Measurements from ENCODE around the gene CUX1.
"Not testable (repeated sequence)": the region's sequence is repeated elsewhere in the genome, so short reads cannot be mapped to it uniquely, and the experiment has no call there.

The CUX1 gene

DNA sequence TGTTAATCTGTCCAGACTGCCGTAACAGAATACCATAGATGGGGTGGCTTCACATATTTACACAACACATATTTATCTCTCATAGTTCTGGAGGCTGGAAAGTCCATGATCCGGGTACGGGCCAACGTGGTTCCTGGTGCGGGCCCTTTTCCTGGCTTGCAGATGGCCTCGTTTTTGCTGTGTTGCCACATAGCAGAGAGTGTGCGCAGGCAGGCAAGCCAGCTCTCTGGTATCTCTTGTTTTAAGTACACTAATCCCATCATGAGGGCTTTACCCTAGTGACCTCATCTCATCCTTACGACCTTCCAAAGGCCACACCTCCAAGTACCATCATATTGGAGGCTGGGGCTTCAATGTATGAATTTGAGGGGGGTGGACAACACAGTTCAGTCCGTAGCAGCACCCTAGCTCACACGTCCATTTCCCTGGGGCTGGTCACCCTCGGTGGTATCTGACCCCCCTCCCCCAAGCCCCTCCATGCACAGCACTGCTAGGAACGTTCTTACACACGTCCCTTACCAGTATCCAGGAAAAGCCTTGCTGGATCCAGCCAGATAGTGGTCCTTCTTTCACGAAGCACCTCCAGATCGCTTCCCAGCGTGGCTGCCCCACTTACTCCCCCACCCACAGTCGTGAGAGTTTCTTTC is 21.5 kb downstream of the CUX1 start:
- no peak for DNase-seq (ENCODE audit: low read depth in 1 of 2, low spot score in 1 of 2)
- in situ Hi-C loops (cut with HindIII; ENCODE audit: low pct_unique_long_range_greater_than_20kb, low sequenced_read_pairs) = no loop called here
- TF ChIP-seq JUND (IDR thresholded peaks at IDR 0.05; ENCODE audit: low read depth) = no peak

- DNase-seq (ENCODE audit: low read depth in 1 of 2, low spot score in 1 of 2) = no peak
- in situ Hi-C loops (cut with HindIII; ENCODE audit: low pct_unique_long_range_greater_than_20kb, low sequenced_read_pairs) = no loop called here
- no peak for TF ChIP-seq JUND (IDR thresholded peaks at IDR 0.05; ENCODE audit: low read depth)
Measured at GRCh38 chr7:101841328-101841727, 23.9 kb downstream of the CUX1 start.

DNA sequence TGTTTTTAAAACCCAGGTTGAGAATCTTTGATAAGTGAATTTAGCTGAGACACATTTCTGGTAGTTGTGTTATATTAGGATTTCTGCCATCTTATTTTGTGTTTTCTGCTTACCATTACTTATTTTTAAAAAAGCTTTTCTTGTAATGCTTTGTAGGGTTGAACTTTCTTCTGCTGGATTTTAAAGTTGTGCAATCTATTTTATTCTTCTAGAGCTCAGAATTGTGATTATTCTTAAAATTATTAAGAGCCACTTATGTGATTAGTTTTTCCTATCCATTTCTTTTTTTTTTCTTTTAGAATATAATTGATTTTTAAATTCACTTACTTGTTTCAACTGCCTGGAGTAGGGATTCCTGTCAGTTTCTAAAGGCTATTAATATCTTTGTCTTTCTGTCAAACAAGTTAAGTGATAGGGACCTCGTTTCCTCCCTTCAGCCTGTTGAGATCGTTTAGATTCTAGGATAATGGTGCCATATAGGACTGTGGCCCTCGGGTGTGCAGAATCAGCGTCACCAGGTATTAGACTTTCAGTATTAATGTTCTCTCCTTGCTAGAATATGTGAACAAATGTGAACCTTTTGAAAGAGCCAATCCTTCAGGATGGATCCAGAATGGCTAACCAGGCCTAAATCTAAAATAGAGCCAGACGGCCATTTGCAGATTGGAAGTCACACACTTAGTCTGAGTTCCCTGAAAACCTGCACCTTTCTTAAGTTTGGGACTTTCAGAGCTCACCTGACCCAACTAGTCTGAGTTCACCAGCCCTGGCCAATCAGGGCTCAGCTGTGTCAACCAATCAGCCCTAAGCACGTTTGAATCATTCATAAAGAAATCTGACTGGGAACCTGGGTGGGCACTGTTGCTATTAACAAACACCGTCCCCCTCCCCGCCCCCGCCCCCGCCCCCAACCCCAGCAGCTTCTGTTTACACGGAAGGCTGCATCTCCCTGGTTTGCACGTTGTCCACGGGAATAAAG is 26.2 kb downstream of the CUX1 start:
- DNase-seq (ENCODE audit: low read depth in 1 of 2, low spot score in 1 of 2) = no peak
- in situ Hi-C loops (cut with HindIII; ENCODE audit: low pct_unique_long_range_greater_than_20kb, low sequenced_read_pairs) = no loop called here
- no peak for TF ChIP-seq JUND (IDR thresholded peaks at IDR 0.05; ENCODE audit: low read depth)

- DNase-seq (ENCODE audit: low read depth in 1 of 2, low spot score in 1 of 2) = no peak
- no peak for TF ChIP-seq JUND (IDR thresholded peaks at IDR 0.05; ENCODE audit: low read depth)
- in situ Hi-C loops (cut with HindIII; ENCODE audit: low pct_unique_long_range_greater_than_20kb, low sequenced_read_pairs) = no loop called here
Measured at GRCh38 chr7:101845974-101846373, 28.5 kb downstream of the CUX1 start.

- in situ Hi-C loops (cut with HindIII; ENCODE audit: low pct_unique_long_range_greater_than_20kb, low sequenced_read_pairs) = no loop called here
- no peak for TF ChIP-seq JUND (IDR thresholded peaks at IDR 0.05; ENCODE audit: low read depth)
Measured at GRCh38 chr7:101846800-101847538, 29.5 kb downstream of the CUX1 start.

DNA sequence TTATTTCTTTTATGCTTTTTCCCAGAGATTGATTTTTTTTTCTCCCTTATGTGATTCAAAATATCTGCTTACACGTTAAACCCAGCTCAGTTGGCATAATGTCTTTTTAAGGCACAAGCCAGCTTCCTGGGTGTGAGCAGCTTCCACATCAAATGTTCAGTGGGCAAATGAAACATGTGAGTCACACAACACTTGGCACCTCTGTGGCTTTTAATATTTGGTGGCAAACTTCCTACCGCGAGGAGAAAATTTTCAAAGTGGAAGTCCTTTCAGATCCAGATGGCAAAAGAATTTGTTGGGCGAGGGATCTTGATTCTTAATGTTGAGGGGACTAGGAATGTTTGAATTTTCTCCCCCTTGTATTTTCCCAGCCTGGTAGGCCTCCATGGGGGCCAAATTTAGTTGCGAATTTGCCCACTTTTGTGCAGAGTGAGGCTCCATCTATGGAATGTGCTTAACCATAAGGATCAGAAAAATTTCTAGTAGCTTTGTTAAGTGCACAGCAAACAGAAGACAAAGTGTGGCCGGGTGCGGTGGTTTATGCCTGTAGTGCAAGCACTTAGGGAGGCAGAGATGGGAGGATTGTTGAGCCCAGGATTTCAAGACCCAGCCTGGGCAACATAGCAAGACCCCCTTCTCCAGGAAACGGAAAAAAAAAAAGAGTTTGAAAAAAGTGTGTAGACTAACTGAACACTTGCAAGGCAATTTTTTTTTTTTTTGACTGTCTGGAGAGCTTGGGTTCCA is 31.0 kb downstream of the CUX1 start:
- in situ Hi-C loops (cut with HindIII; ENCODE audit: low pct_unique_long_range_greater_than_20kb, low sequenced_read_pairs) = no loop called here
- no peak for TF ChIP-seq JUND (IDR thresholded peaks at IDR 0.05; ENCODE audit: low read depth)
- DNase-seq (ENCODE audit: low read depth in 1 of 2, low spot score in 1 of 2) = no peak

More at GRCh38 chr7:101846800-101847538, 29.5 kb downstream of the CUX1 start:
- no peak for DNase-seq (ENCODE audit: low read depth in 1 of 2, low spot score in 1 of 2)

DNA sequence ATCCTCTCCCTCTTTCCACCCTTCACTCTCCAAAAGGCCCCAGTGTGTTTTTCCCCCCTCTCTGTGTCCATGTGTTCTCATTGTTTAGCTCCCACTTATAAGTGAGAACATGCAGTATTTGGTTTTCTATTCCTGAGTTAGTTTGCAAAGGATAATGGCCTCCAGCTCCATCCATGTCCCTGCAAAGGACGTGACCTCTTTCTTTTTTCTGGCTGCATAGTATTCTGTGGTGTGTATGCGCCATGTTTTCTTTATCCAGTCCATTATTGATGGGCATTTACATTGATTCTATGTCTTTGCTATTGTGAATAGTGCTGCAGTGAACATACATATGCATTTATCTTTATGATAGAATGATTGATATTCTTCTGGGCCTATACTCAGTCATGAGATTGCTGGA is 31.9 kb downstream of the CUX1 start:
- in situ Hi-C loops (cut with HindIII; ENCODE audit: low pct_unique_long_range_greater_than_20kb, low sequenced_read_pairs); DNase-seq (ENCODE audit: low read depth in 1 of 2, low spot score in 1 of 2): not testable (repeated sequence)

DNA sequence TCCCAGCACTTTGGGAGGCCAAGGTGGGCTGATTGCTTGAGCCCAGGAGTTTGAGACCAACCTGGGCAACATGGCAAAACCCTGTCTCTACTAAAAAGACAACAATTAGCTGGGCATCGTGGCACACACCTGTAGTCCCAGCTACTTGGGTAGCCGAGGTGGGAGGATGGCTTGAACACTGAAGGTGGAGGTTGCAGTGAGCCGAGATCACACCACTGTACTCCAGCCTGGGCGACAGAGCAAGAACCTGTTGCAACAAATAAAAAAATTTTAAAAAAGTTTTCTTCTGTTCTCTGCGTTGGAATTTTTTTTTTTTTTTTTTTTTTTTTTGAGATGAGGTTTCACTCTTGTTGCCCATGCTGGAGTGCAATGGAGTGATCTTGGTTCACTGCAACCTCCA is 34.9 kb downstream of the CUX1 start:
- DNase-seq (ENCODE audit: low read depth in 1 of 2, low spot score in 1 of 2); in situ Hi-C loops (cut with HindIII; ENCODE audit: low pct_unique_long_range_greater_than_20kb, low sequenced_read_pairs): not testable (repeated sequence)

DNA sequence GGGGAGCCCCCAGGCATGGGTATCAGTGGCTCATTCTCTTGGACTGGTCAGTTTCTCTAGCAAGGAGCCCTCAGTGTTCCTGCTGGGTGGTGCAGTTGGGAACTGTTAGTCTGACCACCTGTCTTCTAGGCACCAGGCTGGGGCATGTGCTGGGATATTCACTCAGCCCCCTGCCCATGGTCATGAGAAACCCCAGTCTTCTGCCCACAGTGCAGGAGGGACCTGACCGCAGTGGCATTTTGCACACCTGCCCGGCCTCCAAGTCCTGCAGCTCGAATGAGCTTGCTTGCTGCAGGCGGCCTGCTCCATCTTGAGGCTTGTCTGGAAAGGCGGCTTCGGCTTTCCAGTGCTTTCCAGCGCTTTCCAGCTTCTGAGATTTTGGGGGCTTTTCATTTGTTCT is 36.3 kb downstream of the CUX1 start:
- no peak for TF ChIP-seq JUND (IDR thresholded peaks at IDR 0.05; ENCODE audit: low read depth)
- in situ Hi-C loops (cut with HindIII; ENCODE audit: low pct_unique_long_range_greater_than_20kb, low sequenced_read_pairs) = no loop called here
- DNase-seq (ENCODE audit: low read depth in 1 of 2, low spot score in 1 of 2) = no peak

GRCh38 chr7:101854084-101854865 is 36.8 kb downstream of the CUX1 start:
- DNase-seq (ENCODE audit: low read depth in 1 of 2, low spot score in 1 of 2) = no peak
- TF ChIP-seq JUND (IDR thresholded peaks at IDR 0.05; ENCODE audit: low read depth) = no peak
- in situ Hi-C loops (cut with HindIII; ENCODE audit: low pct_unique_long_range_greater_than_20kb, low sequenced_read_pairs) = no loop called here

DNA sequence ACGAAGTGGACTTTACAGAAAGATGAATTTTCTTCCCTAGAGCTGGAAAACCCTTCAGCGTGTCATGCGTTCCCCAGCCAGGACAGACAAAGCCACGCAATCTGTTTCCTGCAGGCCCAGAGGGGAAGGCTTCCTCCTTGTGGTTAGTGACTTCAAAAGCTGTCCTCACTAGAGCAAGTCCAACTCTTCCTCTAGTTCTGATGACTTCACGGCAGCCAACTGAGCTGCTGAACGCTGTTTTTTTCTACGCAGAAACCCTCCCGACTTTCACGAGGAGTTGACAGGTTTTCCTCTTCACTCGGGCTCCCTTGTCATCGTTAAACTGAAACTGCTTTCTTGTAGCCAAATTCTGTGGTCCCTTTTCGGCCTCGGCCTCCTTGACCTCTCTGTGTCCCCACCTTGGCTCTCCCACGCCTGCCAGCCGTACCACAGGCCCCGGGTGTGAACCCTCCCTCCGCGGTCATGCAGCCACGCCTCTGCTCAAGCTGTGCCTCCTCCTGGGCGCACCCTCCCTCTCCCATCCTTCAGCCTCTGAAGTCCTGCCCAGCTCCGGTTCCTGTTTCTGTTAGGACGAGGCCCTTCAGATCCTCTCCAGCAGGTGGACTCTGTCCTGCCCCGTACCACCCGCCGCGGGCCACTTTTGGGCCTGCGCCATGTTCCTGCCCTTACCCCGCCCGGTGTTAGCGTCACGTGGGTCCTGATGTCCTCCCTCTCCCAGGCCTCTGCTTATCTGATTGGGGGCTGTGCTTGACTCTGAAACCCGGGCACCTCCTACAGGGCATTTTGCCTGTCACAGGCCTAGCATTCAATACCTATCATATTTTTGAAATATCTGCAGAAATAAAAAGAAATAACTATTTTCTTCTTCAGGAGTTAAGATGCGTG is 39.3 kb downstream of the CUX1 start:
- in situ Hi-C loops (cut with HindIII; ENCODE audit: low pct_unique_long_range_greater_than_20kb, low sequenced_read_pairs) = no loop called here
- TF ChIP-seq JUND (IDR thresholded peaks at IDR 0.05; ENCODE audit: low read depth) = no peak

More for the DNA sequence above, 39.3 kb downstream of the CUX1 start:
- peak; percentile 70 to 97 for DNase-seq (ENCODE audit: low read depth in 1 of 2, low spot score in 1 of 2)
